Measurements from ENCODE around the gene DFFB.

The DFFB gene

GRCh38 chr1:3931007-3931912, 74.0 kb downstream of the DFFB start:
- no peak for DNase-seq

- DNase-seq = no peak
These were observed 75.1 kb downstream of the DFFB start for GRCh38 chr1:3932156-3932919.
